CD14-positive monocyte (primary cell): ENCODE measurements around the gene GALNTL6. TPM values are rescaled to one million over a fixed set of nuclear protein-coding genes. Genes with fewer than 3 reads are reported as not detected.

Experiments
- DNase-seq, 3 donors: peaks; one replicate each; pipeline ENCODE4 v3.0.0-alpha.2; 2011 to 2022
- H2AFZ ChIP-seq: 2 replicates; pipeline ENCODE4 v1.6.0; 2012; ENCODE audit warnings: mild to moderate bottlenecking, low read depth, low read length, inconsistent platforms; ENCODE audit not compliant: insufficient read depth, poor library complexity, severe bottlenecking
- H3K27ac ChIP-seq, 2 donors: 1 replicate in 1 of 2; 2 replicates in 1 of 2; pipeline ENCODE4 v1.5.1; 2012 to 2013; ENCODE audit warnings: low read length in 2 of 2, control low read depth in 1 of 2, inconsistent platforms in 1 of 2, low read depth in 1 of 2, mild to moderate bottlenecking in 1 of 2
- H3K27me3 ChIP-seq, 2 donors: one replicate each; pipeline versions ENCODE4 v1.6.0 to v1.6.1; 2011 to 2013; ENCODE audit warnings: low read length in 2 of 2; ENCODE audit not compliant: control insufficient read depth in 2 of 2, insufficient read depth in 2 of 2
- H3K36me3 ChIP-seq, 2 donors: replicated peaks in 1 of 2; 1 replicate in 1 of 2; 2 replicates in 1 of 2; pipeline versions ENCODE4 v1.5.1 to v1.6.1; 2012 to 2013; ENCODE audit warnings: low read length in 2 of 2, control low read depth in 1 of 2, inconsistent platforms in 1 of 2, mild to moderate bottlenecking in 1 of 2; ENCODE audit not compliant: insufficient read depth in 2 of 2, control insufficient read depth in 1 of 2
- H3K4me1 ChIP-seq, 2 donors: 1 replicate in 1 of 2; 2 replicates in 1 of 2; pipeline versions ENCODE4 v1.5.1 to v1.6.1; 2012 to 2013; ENCODE audit warnings: low read length in 2 of 2, control low read depth in 1 of 2, inconsistent platforms in 1 of 2, mild to moderate bottlenecking in 1 of 2, moderate library complexity in 1 of 2; ENCODE audit not compliant: insufficient read depth in 2 of 2, control insufficient read depth in 1 of 2
- H3K4me2 ChIP-seq: replicated peaks from 2 replicates; pipeline ENCODE3; 2012; ENCODE audit warnings: low read length, moderate library complexity, mild to moderate bottlenecking; ENCODE audit not compliant: poor library complexity, severe bottlenecking; ENCODE audit errors: extremely low read depth
- H3K4me3 ChIP-seq, 3 experiments: fragments of 200-600 bp in 1 of 3; sonication (generic) in 1 of 3; replicated peaks in 1 of 3; 1 replicate in 2 of 3; 2 replicates in 1 of 3; pipeline ENCODE4 v1.5.1; 2011 to 2013; ENCODE audit warnings: low read length in 3 of 3, mild to moderate bottlenecking in 3 of 3, control low read depth in 2 of 3, low read depth in 2 of 3, inconsistent platforms in 1 of 3, moderate library complexity in 1 of 3
- H3K79me2 ChIP-seq: 2 replicates; pipeline ENCODE4 v1.6.0; 2012; ENCODE audit warnings: mild to moderate bottlenecking, control low read depth, inconsistent platforms, low read length, moderate library complexity; ENCODE audit not compliant: insufficient read depth
- H3K9ac ChIP-seq: 2 replicates; pipeline ENCODE4 v1.6.0; 2017; ENCODE audit warnings: low read length, mild to moderate bottlenecking; ENCODE audit not compliant: insufficient read depth, poor library complexity, severe bottlenecking
- H3K9me3 ChIP-seq, 2 donors: replicated peaks in 1 of 2; 1 replicate in 1 of 2; 2 replicates in 1 of 2; pipeline versions ENCODE4 v1.5.1 to v1.6.1; 2012 to 2013; ENCODE audit warnings: low read length in 2 of 2, control low read depth in 1 of 2; ENCODE audit not compliant: control insufficient read depth in 1 of 2, insufficient read depth in 1 of 2
- H4K20me1 ChIP-seq: 2 replicates; pipeline ENCODE4 v1.6.0; 2012; ENCODE audit warnings: mild to moderate bottlenecking, low read length, control low read depth, moderate library complexity; ENCODE audit not compliant: insufficient read depth
- H3K27ac Mint-ChIP-seq, 7 donors: one replicate each; pipeline ENCODE4 v1.8.0; 2020; ENCODE audit warnings: mild to moderate bottlenecking in 7 of 7, mixed read lengths in 7 of 7, moderate library complexity in 6 of 7, inconsistent platforms in 2 of 7
- H3K27me3 Mint-ChIP-seq, 3 donors: one replicate each; pipeline ENCODE4 v1.8.0; 2021 to 2022; ENCODE audit warnings: low read depth in 3 of 3, mild to moderate bottlenecking in 3 of 3, mixed read lengths in 3 of 3, moderate library complexity in 3 of 3, inconsistent platforms in 1 of 3
- H3K36me3 Mint-ChIP-seq, 2 donors: one replicate each; pipeline ENCODE4 v1.8.0; 2020; ENCODE audit warnings: mixed read lengths in 2 of 2, inconsistent platforms in 1 of 2, mild to moderate bottlenecking in 1 of 2
- H3K4me1 Mint-ChIP-seq: one replicate; pipeline ENCODE4 v1.8.0; 2020; ENCODE audit warnings: mild to moderate bottlenecking, mixed read lengths
- H3K4me3 Mint-ChIP-seq, 2 donors: one replicate each; pipeline ENCODE4 v1.8.0; 2020; ENCODE audit warnings: mild to moderate bottlenecking in 2 of 2, mixed read lengths in 2 of 2, moderate library complexity in 1 of 2
- H3K9me3 Mint-ChIP-seq, 7 donors: one replicate each; pipeline ENCODE4 v1.8.0; 2020 to 2022; ENCODE audit warnings: mixed read lengths in 7 of 7, mild to moderate bottlenecking in 6 of 7, moderate library complexity in 6 of 7, inconsistent platforms in 2 of 7
- WGBS: methylation state at CpG from one replicate; pipeline ENCODE4 v1.1.5; 2013; ENCODE audit warnings: missing lambda C conversion rate; ENCODE audit not compliant: insufficient coverage; 5-methylcytosine and 5-hydroxymethylcytosine counted together
- intact Hi-C, 2 donors: fragments of 100-400 bp; cut with micrococcal nuclease; formaldehyde crosslinking; loops; one replicate each; pipeline versions ENCODE4 v1.15.0 to v1.15.1; 2023
- polyA plus RNA-seq, 3 donors: library from polyadenylated mRNA; depleted of rRNA in 1 of 3; unstranded in 2 of 3; stranded (reverse) in 1 of 3; fragments of 300-500 nt in 2 of 3; fragments of >200 nt in 1 of 3; fragmentation: Illumina TruSeq in 2 of 3; gene quantifications; 1 replicate in 2 of 3; 2 replicates in 1 of 3; pipeline ENCODE4 v1.2.3, GENCODE V29; 2012 to 2021
- TF ChIP-seq, protein P1 (sequence below): fragments of 200-600 bp; IDR thresholded peaks from one replicate; pipeline ENCODE4 v1.8.0; 2022; ENCODE audit warnings: antibody characterized with exemption, mild to moderate bottlenecking

Gene GALNTL6
- polyA plus RNA-seq, 3 donors = 0.05 TPM; not detected in 2

DNA sequence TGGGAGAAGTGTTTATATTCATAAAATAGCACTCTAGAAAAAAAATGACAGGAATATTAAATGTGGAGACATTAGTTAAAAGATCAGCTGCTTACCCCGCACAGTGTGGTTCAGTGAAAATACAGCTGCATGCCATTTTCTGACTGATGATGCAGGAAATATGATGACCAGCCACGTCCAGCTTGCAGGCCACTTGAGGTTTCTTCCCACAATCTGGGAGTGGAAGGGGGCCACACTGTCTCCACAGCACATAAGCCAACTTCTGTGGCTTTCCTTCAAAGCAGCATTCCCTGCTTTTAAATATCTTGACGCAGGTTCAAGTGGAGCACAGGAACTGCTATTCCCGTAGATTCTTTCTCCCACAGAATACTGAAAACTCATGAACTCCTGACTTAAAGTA, 1182.0 kb downstream of the GALNTL6 start:
- no peaks in the 10 kb centered on the region for H4K20me1 ChIP-seq
- H2AFZ ChIP-seq = no peak overlapping the region

GRCh38 chr4:172995704-172996103, 1182.5 kb downstream of the GALNTL6 start:
- Mint-ChIP-seq H3K4me1 (peaks cover 27% of the 10 kb centered on the region), H3K27ac (no peak overlapping the region), H3K27me3 (no peaks in the 10 kb centered on the region), H3K4me3 (no peak overlapping the region), H3K9me3 (no peaks in the 10 kb centered on the region), H3K36me3 (no peaks in the 10 kb centered on the region)
- Histone ChIP-seq H3K9ac (no peak overlapping the region), H3K79me2 (no peaks in the 10 kb centered on the region), H4K20me1 (no peaks in the 10 kb centered on the region), H3K4me3 (no peak overlapping the region), H2AFZ (no peak overlapping the region), H3K27ac (no peak overlapping the region), H3K27me3 (no peaks in the 10 kb centered on the region), H3K4me2 (no peak overlapping the region), H3K9me3 (no peaks in the 10 kb centered on the region), H3K4me1 (peaks cover 8 to 13% of the 10 kb centered on the region in 2 donors), H3K36me3 (no peaks in the 10 kb centered on the region)
- DNase-seq = no peak
- no CpG with 5 or more reads among the region's 1 CpG for WGBS
- TF ChIP-seq, protein P1, sequence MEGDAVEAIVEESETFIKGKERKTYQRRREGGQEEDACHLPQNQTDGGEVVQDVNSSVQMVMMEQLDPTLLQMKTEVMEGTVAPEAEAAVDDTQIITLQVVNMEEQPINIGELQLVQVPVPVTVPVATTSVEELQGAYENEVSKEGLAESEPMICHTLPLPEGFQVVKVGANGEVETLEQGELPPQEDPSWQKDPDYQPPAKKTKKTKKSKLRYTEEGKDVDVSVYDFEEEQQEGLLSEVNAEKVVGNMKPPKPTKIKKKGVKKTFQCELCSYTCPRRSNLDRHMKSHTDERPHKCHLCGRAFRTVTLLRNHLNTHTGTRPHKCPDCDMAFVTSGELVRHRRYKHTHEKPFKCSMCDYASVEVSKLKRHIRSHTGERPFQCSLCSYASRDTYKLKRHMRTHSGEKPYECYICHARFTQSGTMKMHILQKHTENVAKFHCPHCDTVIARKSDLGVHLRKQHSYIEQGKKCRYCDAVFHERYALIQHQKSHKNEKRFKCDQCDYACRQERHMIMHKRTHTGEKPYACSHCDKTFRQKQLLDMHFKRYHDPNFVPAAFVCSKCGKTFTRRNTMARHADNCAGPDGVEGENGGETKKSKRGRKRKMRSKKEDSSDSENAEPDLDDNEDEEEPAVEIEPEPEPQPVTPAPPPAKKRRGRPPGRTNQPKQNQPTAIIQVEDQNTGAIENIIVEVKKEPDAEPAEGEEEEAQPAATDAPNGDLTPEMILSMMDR = no peak
- intact Hi-C loops = no loop called here

More for the DNA sequence above, 1182.0 kb downstream of the GALNTL6 start:
- Histone ChIP-seq H3K36me3 (no peaks in the 10 kb centered on the region), H3K27me3 (no peaks in the 10 kb centered on the region), H3K79me2 (no peaks in the 10 kb centered on the region), H3K4me3 (no peak overlapping the region), H3K9me3 (no peaks in the 10 kb centered on the region), H3K27ac (no peak overlapping the region), H3K9ac (no peak overlapping the region), H3K4me1 (peaks cover 8 to 13% of the 10 kb centered on the region in 2 donors), H3K4me2 (no peak overlapping the region)
- Mint-ChIP-seq H3K36me3 (no peaks in the 10 kb centered on the region), H3K27ac (no peak overlapping the region), H3K27me3 (no peaks in the 10 kb centered on the region), H3K9me3 (no peaks in the 10 kb centered on the region), H3K4me1 (peaks cover 27% of the 10 kb centered on the region), H3K4me3 (no peak overlapping the region)
- 88% methylated on average over 4 of the region's 4 CpGs for WGBS
- DNase-seq = no peak
- TF ChIP-seq, protein P1 = no peak
- intact Hi-C loops = no loop called here
